Caco-2 (cell line): ENCODE results near the gene TFEB. TPM values are rescaled to one million over a fixed set of nuclear protein-coding genes. Genes with fewer than 3 reads are reported as not detected.
A peak's percentile ranks its signal among the peaks of the same experiment; 100 is the strongest.

Experiments
- BruUV-seq: library from RNA; stranded (reverse); fragments of 400-500 nt; replicated peaks from 2 replicates; lab custom pipeline; 2021; lab: Mats Ljungman, UMichigan
- CTCF ChIA-PET: fragments of 300-600 bp; sonication (Branson Sonifier 250); formaldehyde crosslinking; loops from one replicate; lab custom pipeline; 2022; ENCODE audit warnings: antibody characterized with exemption; lab: Charles Lee
- POLR2A ChIA-PET: fragments of 300-600 bp; sonication (Branson Sonifier 250); formaldehyde crosslinking; loops from one replicate; lab custom pipeline; 2022; ENCODE audit warnings: antibody characterized with exemption; lab: Charles Lee
- DNase-seq, 2 experiments: peaks; one replicate each; pipeline versions ENCODE4 v3.0.0 to v3.0.0-alpha.2; 2020 to 2022
- H3K27me3 ChIP-seq: replicated peaks from 2 replicates; pipeline ENCODE4 v1.6.0; 2011; ENCODE audit warnings: low read length; ENCODE audit not compliant: control insufficient read depth, insufficient read depth
- H3K36me3 ChIP-seq: 2 replicates; pipeline ENCODE4 v1.5.1; 2011; ENCODE audit warnings: low read length; ENCODE audit not compliant: control insufficient read depth, insufficient read depth
- H3K4me1 ChIP-seq: fragments of 250-450 bp; sonication (Bioruptor Pico); 2 replicates; pipeline ENCODE4 v1.5.1; 2020; ENCODE audit warnings: mild to moderate bottlenecking
- H3K4me3 ChIP-seq: 2 replicates; pipeline ENCODE4 v1.5.1; 2011; ENCODE audit warnings: low read depth, mild to moderate bottlenecking, control low read depth, low read length
- H3K9me3 ChIP-seq: fragments of 250-450 bp; sonication (Bioruptor Pico); 2 replicates; pipeline ENCODE4 v1.5.1; 2020; ENCODE audit warnings: mild to moderate bottlenecking, moderate library complexity
- H3K27ac Mint-ChIP-seq: one replicate; pipeline ENCODE4 v1.8.0; 2022; ENCODE audit warnings: mixed read lengths; ENCODE audit not compliant: unreplicated experiment
- H3K27me3 Mint-ChIP-seq: one replicate; pipeline ENCODE4 v1.8.0; 2022; ENCODE audit warnings: mixed read lengths; ENCODE audit not compliant: insufficient read depth, unreplicated experiment
- H3K36me3 Mint-ChIP-seq: one replicate; pipeline ENCODE4 v1.8.0; 2022; ENCODE audit warnings: mild to moderate bottlenecking, mixed read lengths; ENCODE audit not compliant: insufficient read depth, unreplicated experiment
- H3K4me1 Mint-ChIP-seq: one replicate; pipeline ENCODE4 v1.8.0; 2022; ENCODE audit warnings: low read depth, mixed read lengths; ENCODE audit not compliant: unreplicated experiment
- H3K4me3 Mint-ChIP-seq: one replicate; pipeline ENCODE4 v1.8.0; 2022; ENCODE audit warnings: mild to moderate bottlenecking, moderate library complexity, mixed read lengths; ENCODE audit not compliant: unreplicated experiment
- H3K9me3 Mint-ChIP-seq: one replicate; pipeline ENCODE4 v1.8.0; 2022; ENCODE audit warnings: mixed read lengths; ENCODE audit not compliant: unreplicated experiment
- CTCF ChIP-seq, 2 experiments: fragments of 200-600 bp in 1 of 2; IDR thresholded peaks; 1 replicate in 1 of 2; 2 replicates in 1 of 2; pipeline versions ENCODE4 v1.5.1 to v1.8.0; 2011 to 2022; ENCODE audit warnings: antibody characterized with exemption in 1 of 2, control low read depth in 1 of 2, inconsistent platforms in 1 of 2, low read depth in 1 of 2, low read length in 1 of 2, mild to moderate bottlenecking in 1 of 2, moderate library complexity in 1 of 2; ENCODE audit not compliant: insufficient read depth in 1 of 2, severe bottlenecking in 1 of 2, unreplicated experiment in 1 of 2
- intact Hi-C: fragments of 100-400 bp; cut with micrococcal nuclease; formaldehyde crosslinking; loops from one replicate; pipeline ENCODE4 v1.10.0; 2022; ENCODE audit not compliant: unreplicated experiment
- total RNA-seq: library from RNA; stranded (reverse); gene quantifications from 2 replicates; pipeline ENCODE4 v1.2.3, GENCODE V29; 2022

TFEB gene
- total RNA-seq, 1 experiment from 2014 or later, result 3.8 TPM

DNA sequence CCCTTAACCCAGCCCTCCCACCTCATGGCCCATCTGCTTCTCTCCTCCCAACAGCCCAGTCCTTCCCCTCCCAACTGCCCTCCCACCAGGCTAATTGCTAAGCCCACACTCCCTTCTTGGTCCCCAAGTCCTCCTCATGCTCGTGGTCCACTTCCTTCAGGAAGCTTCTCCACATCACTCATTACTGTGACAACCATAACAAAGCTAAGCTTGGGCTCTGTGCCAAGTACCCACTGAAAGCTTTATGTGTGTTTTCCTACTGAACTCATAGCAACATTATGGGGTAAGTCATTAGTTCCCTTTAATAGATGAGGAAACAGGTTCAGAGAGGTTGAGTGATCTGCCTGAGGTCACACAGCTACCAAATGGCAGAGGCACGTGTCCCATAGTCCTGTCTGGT, 28.1 kb upstream of the TFEB start:
- no peak overlapping the region for H3K27ac Mint-ChIP-seq
- H3K36me3 Mint-ChIP-seq, result no peaks in the 10 kb centered on the region
- peaks cover 20% of the 10 kb centered on the region for H3K4me1 Mint-ChIP-seq
- no peak for DNase-seq
- ChIA-PET CTCF (no interaction called here), POLR2A (interaction anchor here (0.6 kb wide), 1 partner anchor 18 kb away, joined by 3 read pairs; no protein-coding TSS in a partner anchor)
- peaks cover 30% of the 10 kb centered on the region for H3K4me1 ChIP-seq
- H3K9me3 ChIP-seq, result no peaks in the 10 kb centered on the region
- no peak overlapping the region for H3K4me3 ChIP-seq
- intact Hi-C loops, result no loop called here
- H3K4me3 Mint-ChIP-seq, result no peak overlapping the region
- BruUV-seq, result no TSS peak
- H3K9me3 Mint-ChIP-seq, result no peaks in the 10 kb centered on the region
- H3K27me3 Mint-ChIP-seq, result no peaks in the 10 kb centered on the region
- no peaks in the 10 kb centered on the region for H3K36me3 ChIP-seq
- TF ChIP-seq CTCF (IDR thresholded peaks at IDR 0.05; ENCODE audit: insufficient read depth in 1 of 2, low read depth in 1 of 2, low read length in 1 of 2, severe bottlenecking in 1 of 2, unreplicated experiment in 1 of 2), result no peak
- H3K27me3 ChIP-seq, result no peaks in the 10 kb centered on the region

GRCh38 chr6:41759905-41760579, 24.6 kb upstream of the TFEB start:
- Mint-ChIP-seq H3K4me3 (no peak overlapping the region), H3K36me3 (no peaks in the 10 kb centered on the region), H3K4me1 (peaks cover 14% of the 10 kb centered on the region), H3K27ac (no peak overlapping the region), H3K9me3 (no peaks in the 10 kb centered on the region), H3K27me3 (no peaks in the 10 kb centered on the region)
- no TSS peak for BruUV-seq
- TF ChIP-seq CTCF (IDR thresholded peaks at IDR 0.05; ENCODE audit: insufficient read depth in 1 of 2, low read depth in 1 of 2, low read length in 1 of 2, severe bottlenecking in 1 of 2, unreplicated experiment in 1 of 2), result no peak
- Histone ChIP-seq H3K27me3 (no peaks in the 10 kb centered on the region), H3K4me1 (peaks cover 14% of the 10 kb centered on the region), H3K9me3 (no peaks in the 10 kb centered on the region), H3K4me3 (no peak overlapping the region), H3K36me3 (no peaks in the 10 kb centered on the region)
- ChIA-PET CTCF (no interaction called here), POLR2A (no interaction called here)
- no peak for DNase-seq
- intact Hi-C loops, result no loop called here

- Histone ChIP-seq H3K4me1 (peaks cover 14% of the 10 kb centered on the region), H3K9me3 (no peaks in the 10 kb centered on the region), H3K36me3 (no peaks in the 10 kb centered on the region), H3K4me3 (no peak overlapping the region), H3K27me3 (no peaks in the 10 kb centered on the region)
- Mint-ChIP-seq H3K4me3 (no peak overlapping the region), H3K36me3 (no peaks in the 10 kb centered on the region), H3K27ac (peak overlapping the region; percentile 85), H3K4me1 (peaks cover 14% of the 10 kb centered on the region), H3K9me3 (no peaks in the 10 kb centered on the region), H3K27me3 (no peaks in the 10 kb centered on the region)
- CTCF ChIA-PET, result no interaction called here
- intact Hi-C loops, result no loop called here
- TF ChIP-seq CTCF (IDR thresholded peaks at IDR 0.05; ENCODE audit: insufficient read depth in 1 of 2, low read depth in 1 of 2, low read length in 1 of 2, severe bottlenecking in 1 of 2, unreplicated experiment in 1 of 2), result no peak
- no TSS peak for BruUV-seq
- POLR2A ChIA-PET, result no interaction called here
- no peak for DNase-seq
Measured at GRCh38 chr6:41759106-41759904, 23.9 kb upstream of the TFEB start.
